Activated gamma-delta T cell (primary cell): ENCODE data around the gene CTRL.

Experiments used
- DNase-seq: peaks from one replicate; lab custom pipeline; 2025; lab: John Stamatoyannopoulos, UW

The CTRL gene

GRCh38 chr16:67892375-67892774, 39.3 kb downstream of the CTRL start:
- no peak for DNase-seq

- no peak for DNase-seq
Measured at GRCh38 chr16:67888331-67888730, 43.3 kb downstream of the CTRL start.

- DNase-seq, result no peak
Measured at GRCh38 chr16:67886387-67886786, 45.3 kb downstream of the CTRL start.

GRCh38 chr16:67885976-67886375, 45.7 kb downstream of the CTRL start:
- no peak for DNase-seq

GRCh38 chr16:67885545-67885944, 46.1 kb downstream of the CTRL start:
- DNase-seq, result no peak

GRCh38 chr16:67884684-67885083, 47.0 kb downstream of the CTRL start, which contains the start of gene NRN1L:
Gene NRN1L (plus strand): TSS chr16:67884885. CDS start chr16:67884904, 19 bp downstream.
- no peak for DNase-seq

- DNase-seq, result peak; percentile 43
Measured at GRCh38 chr16:67883872-67884261, 47.8 kb downstream of the CTRL start.

- DNase-seq, result no peak
Measured at GRCh38 chr16:67883146-67883871, 48.4 kb downstream of the CTRL start.

GRCh38 chr16:67882374-67883145, 49.1 kb downstream of the CTRL start:
- DNase-seq, result no peak

- DNase-seq, result no peak
Measured at GRCh38 chr16:67881621-67882161, 50.0 kb downstream of the CTRL start.

GRCh38 chr16:67880584-67880983, 51.1 kb downstream of the CTRL start:
- no peak for DNase-seq

- DNase-seq, result no peak
Measured at GRCh38 chr16:67879936-67880335, 51.7 kb downstream of the CTRL start.
